Trophoblast cell (in vitro differentiated cells and primary cell): Measurements from ENCODE around the gene KRT15.

ENCODE experiments used
- DNase-seq, 2 donors: peaks; one replicate each; pipeline ENCODE4 v3.0.0-alpha.2; 2016
- H2AFZ ChIP-seq: 2 replicates; pipeline ENCODE4 v1.6.1; 2013; ENCODE audit warnings: low read length, moderate library complexity, mild to moderate bottlenecking; ENCODE audit not compliant: insufficient read depth, poor library complexity
- H2AK5ac ChIP-seq: 2 replicates; pipeline ENCODE4 v1.6.1; 2013; ENCODE audit warnings: mild to moderate bottlenecking, low read length
- H2BK120ac ChIP-seq: 2 replicates; pipeline ENCODE4 v1.6.1; 2013; ENCODE audit warnings: low read length, mild to moderate bottlenecking, moderate library complexity; ENCODE audit not compliant: insufficient read depth, poor library complexity
- H2BK12ac ChIP-seq: 2 replicates; pipeline ENCODE4 v1.6.1; 2013; ENCODE audit warnings: mild to moderate bottlenecking, low read length, moderate library complexity
- H2BK5ac ChIP-seq: 2 replicates; pipeline ENCODE4 v1.6.1; 2013; ENCODE audit warnings: low read length, low read depth, moderate library complexity, mild to moderate bottlenecking; ENCODE audit not compliant: poor library complexity
- H3K14ac ChIP-seq: 2 replicates; pipeline ENCODE4 v1.6.1; 2013; ENCODE audit warnings: mild to moderate bottlenecking, low read length
- H3K18ac ChIP-seq: 2 replicates; pipeline ENCODE4 v1.6.1; 2013; ENCODE audit warnings: mild to moderate bottlenecking, low read length
- H3K23ac ChIP-seq: 2 replicates; pipeline ENCODE4 v1.6.1; 2013; ENCODE audit warnings: low read length
- H3K27ac ChIP-seq: 2 replicates; pipeline ENCODE4 v1.5.1; 2013; ENCODE audit warnings: low read depth, mild to moderate bottlenecking, inconsistent platforms, low read length, moderate library complexity
- H3K27me3 ChIP-seq: 2 replicates; pipeline ENCODE4 v1.6.1; 2013; ENCODE audit warnings: inconsistent platforms, mild to moderate bottlenecking, low read length, moderate library complexity; ENCODE audit not compliant: insufficient read depth
- H3K36me3 ChIP-seq, 2 experiments: 1 replicate in 1 of 2; 2 replicates in 1 of 2; pipeline ENCODE4 v1.6.1; 2013; ENCODE audit warnings: low read length in 2 of 2, mild to moderate bottlenecking in 2 of 2, moderate library complexity in 1 of 2; ENCODE audit not compliant: insufficient read depth in 2 of 2, control insufficient read depth in 1 of 2
- H3K4ac ChIP-seq: 2 replicates; pipeline ENCODE4 v1.6.1; 2013; ENCODE audit warnings: low read depth, mild to moderate bottlenecking, low read length, moderate library complexity
- H3K4me1 ChIP-seq, 2 experiments: 1 replicate in 1 of 2; 2 replicates in 1 of 2; pipeline ENCODE4 v1.6.1; 2013; ENCODE audit warnings: low read length in 2 of 2, mild to moderate bottlenecking in 2 of 2, moderate library complexity in 1 of 2; ENCODE audit not compliant: insufficient read depth in 2 of 2, control insufficient read depth in 1 of 2
- H3K4me2 ChIP-seq: 2 replicates; pipeline ENCODE4 v1.6.1; 2013; ENCODE audit warnings: inconsistent platforms, mild to moderate bottlenecking, low read length, moderate library complexity
- H3K4me3 ChIP-seq: 2 replicates; pipeline ENCODE4 v1.5.1; 2013; ENCODE audit warnings: mild to moderate bottlenecking, low read depth, low read length, inconsistent platforms
- H3K79me1 ChIP-seq: one replicate; pipeline ENCODE4 v1.6.1; 2013; ENCODE audit warnings: low read length
- H3K79me2 ChIP-seq: 2 replicates; pipeline ENCODE4 v1.6.1; 2013; ENCODE audit warnings: low read length, mild to moderate bottlenecking; ENCODE audit not compliant: control insufficient read depth, insufficient read depth, poor library complexity
- H3K9ac ChIP-seq: 2 replicates; pipeline ENCODE4 v1.6.1; 2013; ENCODE audit warnings: mild to moderate bottlenecking, low read length
- H3K9me3 ChIP-seq: 2 replicates; pipeline ENCODE4 v1.6.1; 2013; ENCODE audit warnings: low read depth, mild to moderate bottlenecking, control low read depth, inconsistent platforms, low read length; ENCODE audit not compliant: insufficient read depth
- H4K12ac ChIP-seq: 2 replicates; pipeline ENCODE4 v1.6.1; 2013; ENCODE audit warnings: low read depth, mild to moderate bottlenecking, low read length, moderate library complexity
- H4K8ac ChIP-seq: 2 replicates; pipeline ENCODE4 v1.6.1; 2013; ENCODE audit warnings: low read depth, mild to moderate bottlenecking, low read length, moderate library complexity
- H4K91ac ChIP-seq: one replicate; pipeline ENCODE4 v1.6.1; 2013; ENCODE audit warnings: low read depth, mild to moderate bottlenecking, low read length, moderate library complexity
- WGBS: extraction: QIAGEN DNeasy Blood & Tissue Kit; methylation state at CpG from one replicate; pipeline ENCODE4 v1.1.7; 2013; ENCODE audit warnings: missing lambda C conversion rate; ENCODE audit not compliant: insufficient read length, insufficient coverage; ENCODE audit errors: extremely low coverage; 5-methylcytosine and 5-hydroxymethylcytosine counted together

The KRT15 gene

DNA sequence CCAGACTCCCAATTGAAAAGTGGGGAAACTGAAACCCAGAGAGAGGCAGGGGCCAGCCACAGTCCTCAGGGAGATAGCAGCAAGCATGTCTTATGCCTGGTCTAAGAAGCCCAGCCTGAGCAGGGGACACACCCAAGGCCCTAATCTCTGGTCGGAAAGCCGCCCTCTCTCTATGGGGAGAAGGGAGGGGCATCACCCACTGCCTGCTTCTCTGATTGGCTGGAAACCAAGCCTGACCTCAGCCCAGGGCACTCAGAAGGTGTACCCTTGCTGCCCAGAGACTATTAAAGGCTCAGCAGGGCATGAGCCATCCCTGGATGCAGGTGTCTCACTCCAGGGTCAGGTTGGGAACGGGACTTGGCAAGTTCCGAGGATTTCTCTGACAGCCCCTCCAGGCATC lies 7.6 kb downstream of the KRT15 start:
- Histone ChIP-seq H3K27ac (no peak overlapping the region), H2AFZ (no peak overlapping the region), H3K14ac (no peak overlapping the region), H2AK5ac (no peak overlapping the region), H3K9me3 (no peaks in the 10 kb centered on the region), H4K8ac (no peak overlapping the region), H3K4me2 (no peak overlapping the region), H3K79me1 (no peaks in the 10 kb centered on the region), H2BK12ac (no peak overlapping the region), H3K36me3 (no peaks in the 10 kb centered on the region), H2BK120ac (no peak overlapping the region), H4K12ac (no peak overlapping the region), H3K27me3 (no peaks in the 10 kb centered on the region), H3K23ac (no peak overlapping the region), H4K91ac (no peak overlapping the region), H3K4me1 (peaks cover 3% of the 10 kb centered on the region in 2 experiments), H3K4me3 (no peak overlapping the region), H3K4ac (no peak overlapping the region), H2BK5ac (no peak overlapping the region), H3K9ac (no peak overlapping the region), H3K18ac (no peak overlapping the region), H3K79me2 (no peaks in the 10 kb centered on the region)
- WGBS: no CpG with 5 or more reads among the region's 4 CpGs
- DNase-seq: no peak

DNA sequence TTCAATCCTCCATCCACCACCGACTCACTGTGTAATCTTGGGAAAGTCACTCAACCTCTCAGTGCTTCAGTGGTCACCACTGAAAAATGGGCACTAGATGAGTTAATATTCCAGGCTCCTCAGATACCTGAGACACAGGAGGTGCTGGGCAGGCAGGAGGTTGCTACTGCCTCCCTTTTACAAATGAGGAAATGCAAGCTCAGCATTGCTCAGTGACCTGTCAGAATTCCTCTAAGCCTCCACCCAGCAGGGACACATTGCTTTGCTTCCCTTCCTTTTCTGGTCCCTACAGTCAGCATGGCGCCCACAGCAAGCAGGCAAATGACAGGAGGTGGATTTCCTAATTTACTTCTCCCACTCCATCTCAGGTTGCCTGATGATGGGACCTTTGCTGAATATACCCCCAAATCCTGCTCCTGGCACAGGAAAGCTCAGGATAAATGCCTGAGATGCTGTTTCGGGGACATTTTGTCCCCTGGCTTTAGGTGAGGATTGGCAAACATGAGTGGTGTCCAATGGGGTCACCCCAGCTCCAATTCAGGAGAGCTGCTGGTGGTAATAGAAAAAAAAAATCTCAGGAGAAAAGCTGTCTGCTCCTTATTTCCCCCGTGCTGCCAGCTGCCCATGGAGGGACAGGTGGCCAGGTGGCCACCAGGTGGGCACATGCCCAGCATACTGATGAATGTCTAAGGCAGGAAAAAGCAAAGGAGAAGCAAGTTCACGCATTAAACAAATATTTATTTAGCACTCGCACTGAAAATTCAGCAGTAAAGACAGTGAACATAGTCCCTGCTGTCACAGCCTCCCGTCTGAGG lies 8.2 kb downstream of the KRT15 start:
- H2BK120ac ChIP-seq: no peak overlapping the region
- no peaks in the 10 kb centered on the region for H3K36me3 ChIP-seq
- H3K79me2 ChIP-seq: no peaks in the 10 kb centered on the region
- no peak overlapping the region for H2AK5ac ChIP-seq
- no peak overlapping the region for H3K4ac ChIP-seq
- H4K91ac ChIP-seq: no peak overlapping the region
- peak in 1 of 2 donors; percentile 43 for DNase-seq
- H2BK5ac ChIP-seq: no peak overlapping the region
- no peak overlapping the region for H3K4me3 ChIP-seq
- no CpG with 5 or more reads among the region's 7 CpGs for WGBS
- H3K18ac ChIP-seq: no peak overlapping the region
- H3K79me1 ChIP-seq: no peaks in the 10 kb centered on the region
- H3K4me2 ChIP-seq: no peak overlapping the region
- no peak overlapping the region for H3K14ac ChIP-seq
- no peaks in the 10 kb centered on the region for H3K9me3 ChIP-seq
- H3K9ac ChIP-seq: no peak overlapping the region
- peaks cover 3% of the 10 kb centered on the region in 2 experiments for H3K4me1 ChIP-seq
- no peak overlapping the region for H2AFZ ChIP-seq
- H2BK12ac ChIP-seq: no peak overlapping the region
- no peak overlapping the region for H4K8ac ChIP-seq
- H4K12ac ChIP-seq: no peak overlapping the region
- H3K23ac ChIP-seq: no peak overlapping the region
- H3K27ac ChIP-seq: no peak overlapping the region
- no peaks in the 10 kb centered on the region for H3K27me3 ChIP-seq

DNA sequence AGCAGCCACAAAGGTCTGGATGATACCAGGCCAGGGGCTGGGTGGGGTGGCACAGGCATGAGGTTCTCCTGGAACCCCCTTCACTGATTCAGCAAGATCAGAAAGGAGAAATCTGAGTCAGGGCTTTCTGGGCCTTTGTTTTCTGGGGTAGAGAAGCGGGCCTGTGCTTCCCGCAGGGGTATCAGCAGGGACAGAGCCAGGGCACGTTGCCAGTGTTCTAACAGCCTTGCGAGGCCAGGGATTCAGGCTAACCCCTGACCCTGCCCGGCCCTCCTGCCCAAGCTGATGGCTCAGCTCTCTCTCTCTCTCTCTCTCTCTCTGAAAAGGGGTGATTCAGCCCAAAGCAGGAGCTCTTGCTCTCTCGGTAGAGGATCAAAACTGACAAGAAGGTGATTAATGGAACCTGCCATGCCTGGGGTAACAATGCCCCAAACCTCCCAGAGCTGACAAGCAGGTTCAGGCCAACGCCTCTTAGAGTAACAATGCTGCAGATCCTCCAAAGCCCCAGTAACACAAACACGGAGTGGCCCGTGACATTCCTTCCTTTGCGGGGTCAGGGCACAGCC lies 11.3 kb downstream of the KRT15 start:
- Histone ChIP-seq H3K4me3 (no peak overlapping the region), H4K91ac (no peak overlapping the region), H3K14ac (no peak overlapping the region), H3K9ac (no peak overlapping the region), H3K79me2 (no peaks in the 10 kb centered on the region), H3K9me3 (peaks cover 1% of the 10 kb centered on the region), H3K27ac (no peak overlapping the region), H3K23ac (no peak overlapping the region), H4K8ac (no peak overlapping the region), H2BK12ac (no peak overlapping the region), H3K79me1 (no peaks in the 10 kb centered on the region), H2AK5ac (no peak overlapping the region), H3K27me3 (no peaks in the 10 kb centered on the region), H3K18ac (no peak overlapping the region), H3K36me3 (no peaks in the 10 kb centered on the region), H3K4ac (no peak overlapping the region), H2BK120ac (no peak overlapping the region), H3K4me1 (peaks cover 3% of the 10 kb centered on the region in 2 experiments), H2BK5ac (no peak overlapping the region), H4K12ac (no peak overlapping the region), H2AFZ (no peak overlapping the region), H3K4me2 (no peak overlapping the region)
- WGBS: no CpG with 5 or more reads among the region's 10 CpGs
- DNase-seq: no peak

DNA sequence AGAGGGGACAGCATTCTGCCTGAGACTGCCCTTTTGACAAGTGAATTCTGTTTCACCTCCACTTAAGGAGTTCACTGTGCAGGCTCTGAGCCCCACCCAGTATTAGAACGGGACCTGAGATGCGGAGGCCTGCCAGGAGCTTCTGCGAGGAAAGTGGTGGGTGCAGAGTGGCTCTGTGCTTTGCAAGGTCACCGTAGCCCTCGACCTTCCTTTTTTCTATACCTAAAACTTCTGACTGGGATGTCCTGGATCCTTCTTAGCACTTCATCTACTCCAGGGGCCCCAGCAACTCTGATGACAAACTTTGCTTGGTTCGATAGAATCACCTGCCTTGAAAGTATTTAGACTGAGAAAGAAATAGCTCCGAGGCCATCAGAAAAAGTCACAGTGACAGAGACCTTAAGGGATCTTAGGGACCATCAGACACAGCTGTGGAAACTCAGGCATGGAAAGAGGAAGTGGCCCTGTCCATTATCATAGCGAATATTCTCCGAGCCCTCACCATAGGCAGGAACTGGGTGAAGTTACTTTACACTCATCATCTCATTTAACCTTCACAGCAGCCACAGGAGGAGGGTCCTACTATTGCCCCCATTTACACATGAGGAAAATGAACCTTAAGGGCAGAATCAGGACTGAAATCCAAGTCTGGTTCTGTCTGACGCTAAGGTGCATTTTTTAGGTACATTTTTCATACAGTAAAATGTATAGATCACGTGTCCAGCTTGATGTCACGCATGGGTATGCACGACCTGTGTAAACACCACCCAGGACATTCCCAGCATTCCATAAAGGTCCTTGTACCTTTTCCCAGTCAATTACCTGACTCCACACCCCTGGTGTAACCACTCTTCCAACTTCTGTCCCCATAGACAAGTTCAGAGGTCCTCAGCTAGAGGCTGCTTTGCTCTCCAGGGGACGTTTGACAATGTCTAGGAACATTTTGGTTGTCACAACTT lies 12.6 kb downstream of the KRT15 start:
- H3K9me3 ChIP-seq: peaks cover 1% of the 10 kb centered on the region
- H2AK5ac ChIP-seq: no peak overlapping the region
- H4K91ac ChIP-seq: no peak overlapping the region
- no peak overlapping the region for H3K27ac ChIP-seq
- H3K4ac ChIP-seq: no peak overlapping the region
- peaks cover 2 to 3% of the 10 kb centered on the region in 2 experiments for H3K4me1 ChIP-seq
- H2BK120ac ChIP-seq: no peak overlapping the region
- no peaks in the 10 kb centered on the region for H3K27me3 ChIP-seq
- no peak overlapping the region for H2AFZ ChIP-seq
- H4K8ac ChIP-seq: no peak overlapping the region
- no CpG with 5 or more reads among the region's 14 CpGs for WGBS
- no peak overlapping the region for H3K9ac ChIP-seq
- H3K4me3 ChIP-seq: no peak overlapping the region
- H3K14ac ChIP-seq: no peak overlapping the region
- H3K79me2 ChIP-seq: no peaks in the 10 kb centered on the region
- H3K23ac ChIP-seq: no peak overlapping the region
- no peak overlapping the region for H3K18ac ChIP-seq
- no peak overlapping the region for H3K4me2 ChIP-seq
- H2BK12ac ChIP-seq: no peak overlapping the region
- H2BK5ac ChIP-seq: no peak overlapping the region
- no peaks in the 10 kb centered on the region for H3K79me1 ChIP-seq
- peak; percentile 68 to 84 for DNase-seq
- no peak overlapping the region for H4K12ac ChIP-seq
- no peaks in the 10 kb centered on the region for H3K36me3 ChIP-seq
